Left renal pelvis (tissue), 4 donors: ENCODE results near the gene CKAP2L. TPM values are rescaled to one million over a fixed set of nuclear protein-coding genes. Genes with fewer than 3 reads are reported as not detected.

Experiments used
- DNase-seq, 4 donors: peaks; one replicate each; pipeline ENCODE4 v3.0.0-alpha.2; 2013; ENCODE audit warnings: low read depth in 4 of 4, low spot score in 3 of 4
- polyA plus RNA-seq, 4 donors: library from polyadenylated mRNA; unstranded; fragments of 120-200 nt; gene quantifications; one replicate each; pipeline ENCODE4 v1.2.1, GENCODE V29; 2013; ENCODE audit not compliant: insufficient read length in 4 of 4

CKAP2L gene
- polyA plus RNA-seq, 4 donors = 13.4 to 18.8 (median 16.2) TPM

DNA sequence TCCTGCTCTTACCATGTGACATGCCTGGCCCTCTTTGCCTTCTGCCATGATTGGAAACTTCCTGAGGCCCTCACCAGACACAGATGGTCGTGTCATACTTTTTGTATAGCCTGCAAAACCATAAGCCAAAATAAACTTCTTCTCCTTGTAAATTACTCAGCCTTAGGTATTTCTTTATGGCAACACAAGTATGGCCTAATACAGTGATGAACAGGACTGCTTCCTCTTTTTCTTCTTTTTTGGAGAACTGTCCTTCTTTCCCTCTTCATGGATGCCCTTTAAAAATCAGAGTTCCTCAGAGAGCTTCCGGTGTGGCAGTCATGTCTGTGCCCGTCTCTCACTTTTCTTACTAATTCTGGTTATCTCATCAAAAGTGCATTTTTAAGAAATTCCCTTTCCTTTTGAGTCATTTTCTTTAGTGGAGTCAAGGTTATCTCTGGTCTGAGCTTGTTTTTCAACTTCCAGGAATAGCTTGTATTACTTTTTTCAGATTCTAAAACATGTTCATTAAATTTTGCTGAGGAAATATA, 29.1 kb upstream of the CKAP2L start:
- no peak for DNase-seq

DNA sequence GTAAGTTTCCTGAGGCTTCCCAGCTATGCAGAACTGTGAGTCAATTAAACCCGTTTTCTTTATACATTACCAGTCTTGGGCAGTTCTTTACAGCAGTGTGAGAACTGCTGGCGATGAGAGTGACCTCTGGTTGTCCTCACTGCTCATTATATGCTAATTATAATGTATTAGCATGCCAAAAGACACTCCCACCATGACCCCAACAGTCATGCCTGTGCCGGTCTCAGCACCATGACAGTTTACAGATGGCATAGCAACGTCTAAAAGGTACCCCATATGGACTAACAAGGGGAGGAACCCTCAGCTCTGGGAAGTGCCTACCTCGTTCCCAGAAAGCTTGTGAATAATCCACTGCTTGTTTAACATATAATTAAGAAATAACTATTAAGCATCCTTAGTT, 28.0 kb upstream of the CKAP2L start:
- DNase-seq = no peak

DNA sequence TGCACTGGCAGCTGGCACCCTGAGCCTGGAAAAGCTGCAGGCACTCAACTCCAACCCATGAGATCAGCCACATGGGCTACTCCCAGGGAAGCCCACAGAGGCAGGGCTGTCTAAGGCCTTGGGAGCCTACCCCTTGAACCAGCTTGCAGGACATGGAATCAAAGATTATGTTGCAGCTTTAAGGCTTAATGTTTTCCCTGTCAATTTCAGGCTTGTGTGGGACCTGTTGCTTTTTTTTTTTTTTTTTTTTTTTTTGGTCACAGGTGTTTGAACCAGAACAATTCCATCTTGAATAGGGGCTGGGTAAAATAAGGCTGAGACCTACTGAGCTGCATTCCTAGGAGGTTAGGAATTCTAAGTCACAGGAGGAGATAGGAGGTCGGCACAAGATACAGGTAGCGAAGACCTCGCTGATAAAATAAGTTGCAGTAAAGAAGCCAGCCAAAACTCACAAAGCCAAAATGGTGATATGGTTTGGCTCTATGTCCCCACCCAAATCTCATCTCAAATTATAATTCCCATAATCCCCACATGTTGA, 27.4 kb upstream of the CKAP2L start:
- no peak for DNase-seq

DNA sequence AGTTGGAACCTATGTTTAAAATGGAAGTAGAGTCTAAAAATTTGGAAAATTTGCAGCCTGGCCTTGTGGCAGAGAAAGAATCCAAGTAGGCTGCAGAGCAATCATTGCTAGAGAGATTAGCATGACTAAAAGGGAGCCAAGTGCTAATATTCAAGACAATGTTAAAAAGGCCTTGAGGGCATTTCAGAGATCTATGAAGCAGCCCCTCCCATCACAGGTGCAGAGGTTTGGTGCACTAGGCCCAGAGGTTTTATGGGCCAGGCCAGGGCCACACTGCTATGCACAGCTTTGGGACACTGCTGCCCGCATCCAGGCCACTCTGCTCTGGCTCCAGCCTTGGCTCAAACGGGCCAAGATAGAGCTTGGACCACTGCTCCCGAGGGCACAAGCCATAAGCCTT, 26.6 kb upstream of the CKAP2L start:
- DNase-seq = no peak

DNA sequence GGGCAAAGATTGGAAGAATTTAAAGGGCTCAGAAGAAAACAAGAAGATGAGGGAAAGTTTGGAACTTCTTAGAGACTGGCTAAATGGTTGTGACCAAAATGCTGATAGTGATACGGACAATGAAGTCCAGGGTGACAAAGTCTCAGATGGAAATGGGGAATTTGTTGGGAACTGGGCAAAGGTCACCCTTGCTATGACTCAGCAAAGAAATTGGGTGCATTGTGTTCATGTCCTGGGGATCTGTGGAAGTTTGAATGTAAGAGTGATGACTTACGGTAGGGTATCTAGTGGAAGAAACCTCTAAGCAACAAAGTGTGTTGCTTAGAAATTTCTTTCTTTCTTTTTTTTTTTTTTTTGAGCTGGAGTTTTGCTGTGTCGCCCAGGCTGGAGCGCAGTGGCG, 25.9 kb upstream of the CKAP2L start:
- no peak for DNase-seq

DNA sequence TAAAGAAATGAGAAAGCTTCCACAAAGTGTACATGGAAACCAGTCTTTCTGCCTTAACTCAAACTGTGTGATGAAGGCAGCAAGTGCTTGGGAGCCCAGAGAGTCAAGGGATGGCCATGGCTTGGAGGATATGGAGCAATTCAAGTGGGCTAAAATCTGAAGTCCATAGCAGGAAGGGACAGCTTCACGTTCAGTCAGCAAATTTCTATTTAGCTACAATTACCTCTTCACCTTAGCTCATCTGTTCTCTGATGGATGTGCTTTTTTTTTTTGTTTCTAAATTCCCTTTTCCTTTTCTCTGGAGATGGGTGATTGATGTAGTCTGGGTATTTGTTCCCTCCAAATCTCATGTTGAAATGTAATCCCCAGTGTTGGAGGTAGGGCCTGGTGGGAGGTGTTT, 24.8 kb upstream of the CKAP2L start:
- no peak for DNase-seq

DNA sequence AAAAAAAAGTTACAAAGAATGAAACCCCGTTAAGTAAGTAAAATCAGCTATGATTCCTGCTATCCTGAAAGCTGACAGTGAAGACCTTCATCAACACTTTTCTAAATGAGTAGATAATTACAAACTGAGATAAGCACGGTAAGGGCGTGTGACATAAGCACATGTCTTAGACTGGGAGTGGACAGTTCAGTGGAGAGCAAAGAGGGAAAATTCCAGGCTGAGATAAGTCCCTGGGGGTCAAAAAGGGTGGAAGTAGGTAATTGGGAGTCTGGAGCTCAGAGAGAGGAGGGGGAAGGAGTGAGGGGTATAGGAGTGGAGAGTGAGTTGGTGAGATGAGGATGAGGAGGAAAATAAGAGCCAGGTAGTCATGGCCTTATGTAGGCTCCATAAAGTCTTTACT, 24.2 kb upstream of the CKAP2L start:
- DNase-seq = no peak

DNA sequence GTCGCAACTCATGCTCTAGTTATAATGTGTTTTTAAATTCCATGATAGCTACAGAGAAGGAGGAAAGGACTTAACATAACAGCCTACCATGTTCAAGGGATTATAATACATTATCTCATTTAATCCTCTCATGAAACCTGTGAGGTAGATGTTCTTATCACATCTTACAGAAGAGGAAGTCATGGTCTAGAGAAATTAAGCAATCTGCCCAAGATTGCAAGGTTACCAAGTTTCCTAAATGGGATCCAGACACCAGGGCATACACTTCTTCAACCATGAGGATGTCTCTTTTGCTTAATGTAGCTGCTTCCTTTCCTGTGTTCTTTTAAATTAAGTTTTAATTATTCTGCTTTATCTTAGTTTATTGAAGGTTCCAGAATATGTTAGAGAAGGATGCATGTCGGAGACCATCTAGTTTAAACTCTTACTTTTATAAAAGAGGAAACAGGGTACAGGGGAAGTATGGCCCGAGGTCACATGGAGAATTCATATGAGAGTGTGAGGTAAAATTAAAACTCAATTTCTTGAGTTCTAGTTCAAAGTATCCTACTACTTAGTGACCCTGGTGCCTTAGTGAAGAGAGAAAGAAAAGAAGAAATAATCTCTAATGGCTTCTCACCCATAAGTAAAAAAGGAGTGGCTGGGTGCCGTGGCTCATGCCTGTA, 23.5 kb upstream of the CKAP2L start:
- no peak for DNase-seq

DNA sequence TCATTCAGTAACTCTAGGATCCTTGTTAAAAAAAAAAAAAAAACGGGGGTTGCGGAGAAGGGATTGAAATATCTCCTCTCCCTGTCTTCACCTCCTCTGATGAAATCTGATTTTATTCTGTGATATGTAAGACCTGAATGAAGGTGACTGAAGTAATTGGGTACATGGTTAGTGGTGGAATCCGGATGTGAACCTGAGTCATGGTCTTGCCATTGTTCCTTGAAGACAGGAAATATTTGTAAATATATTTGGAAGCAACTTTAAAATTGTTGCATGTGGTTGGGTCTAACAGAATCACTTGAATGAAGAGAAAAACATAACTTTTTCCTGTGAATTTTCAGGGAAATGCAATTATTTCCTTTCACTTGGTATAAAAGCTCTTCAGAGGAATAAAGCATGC, 22.9 kb upstream of the CKAP2L start:
- no peak for DNase-seq

DNA sequence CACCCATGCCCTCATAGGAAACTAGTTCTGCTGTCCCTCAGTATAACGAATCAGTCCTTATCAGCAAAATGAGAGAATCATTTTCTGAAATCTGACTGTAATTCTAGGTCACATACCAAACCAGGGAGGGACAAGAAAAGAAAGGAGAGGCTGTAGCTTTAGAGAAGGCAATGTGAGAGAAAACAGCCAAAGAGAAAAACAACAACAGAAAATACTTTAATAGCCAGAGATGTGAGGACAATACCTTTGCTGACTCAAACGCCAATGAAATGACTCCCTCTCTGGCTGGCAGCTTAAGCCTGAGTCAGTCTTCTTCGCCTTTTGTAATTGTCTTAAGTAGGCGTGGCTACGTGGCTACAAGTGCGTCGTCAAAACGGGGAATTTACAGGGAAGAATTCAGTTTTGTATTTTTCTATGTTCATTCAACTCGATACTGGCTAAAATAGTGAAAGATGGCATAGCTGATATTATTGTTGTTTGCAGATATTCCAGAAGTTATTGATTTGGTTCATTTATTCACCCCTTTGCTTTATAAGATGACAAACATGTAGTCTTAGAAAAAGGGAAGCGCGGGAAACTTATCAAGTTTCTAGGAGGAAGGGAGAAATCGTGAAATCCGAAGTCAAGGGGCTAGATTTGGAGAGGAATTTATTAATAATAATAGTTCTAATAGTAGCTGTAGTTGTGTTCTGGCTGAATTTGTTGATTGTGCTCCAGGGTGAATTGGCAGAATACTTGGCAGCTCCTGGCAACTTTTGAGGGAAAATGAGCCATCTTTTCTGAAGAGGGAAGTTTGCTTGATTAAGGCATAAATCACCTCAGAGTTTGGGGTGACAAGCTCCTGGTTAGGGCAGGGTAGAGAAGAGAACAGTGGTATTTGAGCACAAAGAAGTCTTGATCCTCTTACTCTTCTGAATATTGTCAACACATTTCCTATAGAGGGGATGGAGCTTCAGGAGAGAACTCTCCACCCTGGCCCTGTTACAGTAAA, 20.1 kb upstream of the CKAP2L start, which contains the start of gene IL1A:
IL1A (minus strand) TSS at position 295 of the 991 bp plus-strand sequence. CDS start 723 bp downstream, outside the sequence.
- DNase-seq = no peak

DNA sequence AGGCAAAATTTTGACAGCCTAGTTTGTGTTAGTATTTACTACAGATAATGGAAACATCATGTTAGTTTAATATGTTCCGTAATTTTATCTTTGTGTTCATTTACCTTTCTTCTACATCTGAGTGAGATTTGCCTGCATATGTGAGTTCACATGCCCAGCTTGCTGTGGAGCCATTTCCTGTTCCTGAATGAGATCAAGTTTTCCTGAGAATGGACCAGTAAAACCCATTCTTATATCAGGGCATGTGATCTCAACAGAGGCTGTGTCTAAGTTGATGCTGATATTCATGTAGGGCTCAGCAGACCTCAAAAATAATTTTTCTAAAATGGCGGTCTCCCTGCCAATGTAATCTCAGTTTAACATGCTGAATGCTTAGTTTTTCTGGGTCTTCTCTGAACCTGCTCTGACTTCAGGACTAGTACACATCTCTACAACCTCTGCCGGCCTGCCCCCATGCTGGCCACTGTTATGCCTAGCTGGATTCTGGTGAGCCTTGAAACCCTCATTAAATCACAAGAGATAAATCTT, 18.8 kb upstream of the CKAP2L start:
- DNase-seq = no peak

DNA sequence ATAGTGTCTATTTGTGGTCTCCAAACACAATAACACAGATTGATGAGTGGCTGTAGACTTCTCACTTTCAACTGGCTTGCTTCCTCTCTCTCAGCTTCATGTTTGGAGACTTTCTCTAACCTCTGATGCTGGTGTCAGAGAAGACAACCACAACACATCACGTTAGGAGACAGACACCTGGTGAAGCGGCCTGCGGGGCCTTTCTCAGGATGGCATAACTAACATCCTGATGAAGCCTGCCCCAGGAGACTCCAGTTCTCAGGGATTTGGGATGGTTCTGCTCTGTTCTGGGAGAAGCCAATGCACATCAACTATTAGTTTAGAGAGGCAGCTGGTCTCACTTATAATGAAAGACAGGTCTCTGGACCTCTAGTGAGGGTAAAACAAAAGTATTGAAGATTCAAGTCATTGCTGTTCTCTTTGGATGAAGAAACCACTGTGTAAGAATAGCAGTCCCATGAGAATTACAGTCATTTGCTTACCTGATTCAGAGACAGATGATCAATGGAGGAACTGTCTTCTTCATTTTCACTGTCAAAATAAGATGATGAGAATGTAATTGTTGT, 17.9 kb upstream of the CKAP2L start:
- DNase-seq = no peak

DNA sequence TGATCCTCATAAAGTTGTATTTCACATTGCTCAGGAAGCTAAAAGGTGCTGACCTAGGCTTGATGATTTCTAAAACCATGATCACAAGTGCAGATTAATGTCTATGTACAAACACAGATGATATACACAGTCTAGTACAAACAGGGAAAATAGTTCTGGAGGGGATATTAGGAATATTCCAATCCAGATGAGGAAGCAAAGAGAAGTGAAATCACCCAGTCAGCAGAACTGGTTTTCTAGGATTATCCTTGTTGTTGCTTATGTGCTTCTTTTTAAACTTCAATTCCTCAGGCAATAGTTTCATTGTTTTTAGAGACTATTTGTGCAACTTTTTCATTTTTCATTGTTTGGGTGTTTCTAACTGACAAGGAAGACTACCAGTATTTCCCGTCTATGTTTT, 15.2 kb upstream of the CKAP2L start:
- no peak for DNase-seq

DNA sequence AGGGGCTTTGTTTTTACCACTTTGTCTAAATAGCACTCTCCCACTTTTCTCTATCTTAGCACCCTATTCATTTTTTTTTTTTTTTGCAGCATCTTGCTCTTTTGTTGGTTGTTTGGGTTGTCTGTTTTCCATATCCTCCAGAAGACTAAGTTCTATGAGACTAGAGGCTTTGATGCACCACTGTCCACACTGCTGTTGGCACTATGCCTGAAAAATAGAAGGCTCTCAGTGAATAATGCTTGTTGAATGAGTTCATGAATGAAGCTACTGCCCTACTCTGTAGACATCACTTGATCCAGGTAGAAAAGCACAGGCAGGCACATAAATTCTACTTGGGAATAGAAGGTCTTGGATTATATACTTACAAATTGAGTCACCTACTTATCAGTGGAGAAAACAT, 12.6 kb upstream of the CKAP2L start:
- no peak for DNase-seq

DNA sequence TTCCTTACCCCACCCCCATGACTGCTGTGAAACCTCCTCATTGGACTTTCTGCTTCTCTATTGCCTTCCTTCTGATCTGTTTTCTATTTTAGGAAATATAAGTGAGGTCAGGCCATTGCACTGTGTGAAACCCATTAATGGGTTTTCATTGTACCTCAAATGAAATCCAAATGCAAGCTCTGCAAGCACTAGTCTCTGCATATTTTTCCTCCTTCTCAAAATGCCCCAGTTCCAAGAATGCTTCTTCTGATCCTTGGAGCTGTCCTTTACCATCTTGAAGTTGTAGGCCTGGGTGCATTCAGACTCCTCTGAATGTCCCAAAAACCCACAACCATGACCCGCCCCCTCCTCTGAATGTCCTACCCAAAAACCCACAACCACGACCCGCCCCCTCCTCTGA, 11.7 kb upstream of the CKAP2L start:
- no peak for DNase-seq

DNA sequence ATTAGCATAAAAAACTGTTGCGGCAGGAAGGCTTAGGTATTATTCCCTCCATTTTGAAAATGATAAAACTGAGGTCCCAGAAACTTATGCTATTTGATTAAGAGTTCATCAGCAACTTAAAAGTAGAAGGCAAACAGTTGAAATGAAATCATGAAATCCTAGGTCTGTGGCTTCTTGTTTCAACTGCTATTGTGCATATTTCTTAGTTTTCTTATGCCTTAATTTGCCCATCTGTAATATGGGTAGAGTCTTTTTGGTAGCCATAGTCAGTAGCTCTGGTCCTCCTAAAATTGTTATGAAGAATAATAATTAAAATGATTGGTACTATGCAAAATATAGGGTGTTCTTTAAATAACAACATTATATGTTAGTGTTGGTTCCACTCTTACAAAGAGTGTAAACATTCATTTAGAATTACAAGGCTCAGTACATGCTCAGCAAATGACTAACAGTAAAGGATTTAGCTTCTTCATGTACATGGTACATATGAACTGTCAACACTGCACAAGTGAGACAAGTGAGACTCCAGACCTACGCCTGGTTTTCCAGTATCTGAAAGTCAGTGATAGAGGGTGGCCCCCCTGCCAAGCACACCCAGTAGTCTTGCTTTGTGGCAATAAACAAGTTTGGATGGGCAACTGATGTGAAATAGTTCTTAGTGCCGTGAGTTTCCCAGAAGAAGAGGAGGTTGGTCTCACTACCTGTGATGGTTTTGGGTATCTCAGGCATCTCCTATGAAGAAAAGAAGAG, 10.3 kb upstream of the CKAP2L start:
- DNase-seq = no peak

DNA sequence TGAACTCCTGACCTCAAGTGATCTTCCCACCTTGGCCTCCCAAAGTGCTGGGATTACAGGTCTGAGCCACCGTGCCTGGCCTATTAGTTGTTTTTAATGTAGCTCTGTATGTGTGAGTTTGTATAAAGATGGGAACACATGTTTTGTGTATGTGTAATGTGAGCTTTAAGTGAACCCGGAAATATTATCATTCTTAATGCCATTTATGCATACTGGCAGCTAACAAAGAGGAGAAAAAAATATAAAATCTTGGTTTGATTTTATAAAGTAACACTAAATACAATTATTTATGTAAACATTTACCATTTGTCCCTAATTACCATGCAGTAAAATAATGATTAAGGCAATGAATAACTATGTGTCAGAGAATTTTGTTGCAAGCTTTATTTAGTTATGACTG, 9.1 kb upstream of the CKAP2L start:
- DNase-seq = no peak

DNA sequence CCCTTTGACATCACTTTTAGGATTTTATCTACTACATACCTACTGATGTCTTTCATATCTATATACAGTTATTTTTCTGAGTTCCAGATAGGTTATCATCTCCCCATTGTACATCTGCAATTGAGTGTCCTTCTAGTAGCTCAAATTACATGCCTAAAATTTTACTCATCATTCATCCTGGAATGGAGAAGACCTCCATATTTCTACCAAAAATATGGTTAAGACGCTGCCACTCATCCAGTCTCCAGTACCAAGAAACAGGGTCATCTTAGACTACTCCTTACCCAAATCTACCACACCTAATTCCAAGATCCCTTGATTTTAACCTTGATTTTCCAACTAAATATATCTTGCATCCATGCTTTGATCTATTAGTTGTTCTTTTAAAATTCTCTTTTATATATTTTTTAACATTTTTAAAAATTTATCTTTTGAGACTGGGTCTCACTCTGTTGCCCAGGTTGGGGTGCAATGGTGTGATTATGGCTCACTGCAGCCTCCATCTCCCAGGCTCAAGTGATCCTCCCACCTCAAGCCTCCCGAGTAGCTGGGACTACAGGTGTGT, 8.6 kb upstream of the CKAP2L start:
- no peak for DNase-seq

DNA sequence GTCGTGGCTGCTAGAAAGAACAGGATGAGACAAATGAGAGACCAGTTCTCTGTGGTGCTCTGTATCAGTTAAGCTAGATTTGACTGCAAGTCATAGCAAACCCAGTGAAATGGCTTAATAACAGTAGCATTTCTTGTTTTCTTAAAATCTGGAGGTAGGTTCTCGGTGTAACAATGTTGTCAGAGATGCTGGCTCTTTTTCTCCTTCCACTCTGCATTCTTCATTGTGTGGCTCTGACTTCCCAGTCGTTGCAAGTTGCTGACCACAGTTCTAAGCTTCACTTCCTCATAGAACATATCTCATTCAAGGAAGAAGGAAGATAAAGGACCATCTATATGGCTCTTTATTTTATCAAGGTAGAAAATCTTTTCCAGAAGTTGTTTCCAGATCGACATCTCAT, 7.9 kb upstream of the CKAP2L start:
- no peak for DNase-seq

DNA sequence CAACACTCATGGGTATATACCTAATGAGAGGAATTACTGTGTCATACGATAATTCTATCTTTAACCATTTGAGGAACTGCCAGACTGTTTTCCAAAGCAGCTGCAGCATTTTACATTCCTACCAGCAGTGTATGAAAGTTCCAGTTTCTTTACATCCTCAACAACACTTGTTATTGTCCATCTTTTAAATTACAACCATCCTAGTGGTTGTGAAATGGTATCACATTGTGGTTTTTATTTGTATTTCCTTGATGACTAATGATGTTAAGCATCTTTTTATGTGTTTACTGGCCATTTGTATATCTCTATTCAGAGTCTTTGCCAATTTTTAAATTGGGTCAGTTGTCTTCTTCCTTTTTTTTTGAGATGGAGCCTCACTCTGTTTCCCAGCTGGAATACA, 4.0 kb upstream of the CKAP2L start:
- no peak for DNase-seq
